Esophagus (tissue), 2 donors: Measurements from ENCODE around the gene RGPD4. TPM values are rescaled to one million over a fixed set of nuclear protein-coding genes. Genes with fewer than 3 reads are reported as not detected.
"Not testable (repeated sequence)": the region's sequence is repeated elsewhere in the genome, so short reads cannot be mapped to it uniquely, and the experiment has no call there.

ENCODE experiments used
- H3K27ac ChIP-seq, 2 donors: one replicate each; pipeline ENCODE4 v1.5.1; 2013; ENCODE audit warnings: low read depth in 2 of 2, mild to moderate bottlenecking in 2 of 2, inconsistent platforms in 1 of 2, low read length in 1 of 2, moderate library complexity in 1 of 2
- H3K27me3 ChIP-seq, 2 donors: one replicate each; pipeline ENCODE4 v1.6.1; 2013; ENCODE audit warnings: low read length in 2 of 2, control low read depth in 1 of 2, mild to moderate bottlenecking in 1 of 2; ENCODE audit not compliant: insufficient read depth in 2 of 2, control insufficient read depth in 1 of 2
- H3K36me3 ChIP-seq, 2 donors: one replicate each; pipeline ENCODE4 v1.6.1; 2013; ENCODE audit warnings: low read length in 1 of 2; ENCODE audit not compliant: control insufficient read depth in 2 of 2, insufficient read depth in 2 of 2
- H3K4me1 ChIP-seq, 2 donors: one replicate each; pipeline ENCODE4 v1.6.1; 2013; ENCODE audit warnings: low read length in 1 of 2; ENCODE audit not compliant: control insufficient read depth in 2 of 2, insufficient read depth in 2 of 2
- H3K4me3 ChIP-seq, 2 donors: one replicate each; pipeline ENCODE4 v1.5.1; 2013; ENCODE audit warnings: low read length in 2 of 2, mild to moderate bottlenecking in 2 of 2, low read depth in 1 of 2, moderate library complexity in 1 of 2
- H3K9me3 ChIP-seq, 2 donors: one replicate each; pipeline ENCODE4 v1.6.1; 2013; ENCODE audit warnings: mild to moderate bottlenecking in 2 of 2, low read depth in 1 of 2, low read length in 1 of 2, moderate library complexity in 1 of 2; ENCODE audit not compliant: control insufficient read depth in 2 of 2, insufficient read depth in 1 of 2
- WGBS, 2 donors: extraction: QIAGEN DNeasy Blood & Tissue Kit; methylation state at CpG; one replicate each; pipeline ENCODE4 v1.1.7; 2013; 5-methylcytosine and 5-hydroxymethylcytosine counted together
- polyA plus RNA-seq, 2 donors: library from polyadenylated mRNA; stranded (reverse); fragments of 200-250 nt; gene quantifications; one replicate each; pipeline ENCODE4 v1.2.3, GENCODE V29; 2013
- donor health status: healthy with polysubstance abuse.
- donor health status: Bipolar disorder and iron deficiency.

The RGPD4 gene
- polyA plus RNA-seq: not detected

DNA sequence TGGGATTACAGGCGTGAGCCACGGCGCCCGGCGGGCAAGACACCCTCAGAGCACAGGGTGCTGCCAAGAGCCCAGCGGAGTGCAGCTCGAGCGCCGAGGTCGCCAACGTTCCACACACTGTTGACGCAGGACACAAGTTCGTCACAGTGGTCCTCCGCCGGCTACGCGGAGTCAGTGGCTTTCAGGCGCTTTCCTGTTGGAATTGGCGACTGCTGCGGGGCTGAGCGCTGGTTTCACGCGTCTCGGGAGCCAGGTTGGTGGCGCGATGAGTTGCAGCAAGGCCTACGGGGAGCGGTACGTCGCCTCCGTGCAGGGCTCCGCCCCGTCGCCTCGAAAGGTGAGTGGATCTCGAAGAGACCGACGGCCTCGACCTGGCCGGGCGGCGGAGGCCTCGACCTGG lies at the start of gene RGPD4:
Gene RGPD4, plus strand, starts transcription at position 144 of the 400 bp plus-strand sequence. Its CDS starts 122 bp downstream, at position 266.
- H3K36me3 ChIP-seq, H3K4me3 ChIP-seq, H3K4me1 ChIP-seq, H3K27ac ChIP-seq, H3K9me3 ChIP-seq, H3K27me3 ChIP-seq: not testable (repeated sequence)
- 93 to 95% methylated on average over 41 to 42 of the region's 43 CpGs for WGBS, 2 donors

GRCh38 chr2:107777974-107778373 lies 48.7 kb upstream of the RGPD4 start:
- H3K27ac ChIP-seq: no peak overlapping the region
- H3K4me1 ChIP-seq: peaks cover under 1 to 3% of the 10 kb centered on the region in 2 donors
- no peaks in the 10 kb centered on the region for H3K9me3 ChIP-seq
- no peak overlapping the region for H3K4me3 ChIP-seq
- no peaks in the 10 kb centered on the region for H3K27me3 ChIP-seq
- H3K36me3 ChIP-seq: no peaks in the 10 kb centered on the region
- WGBS, 2 donors: 80 to 83% methylated on average over 2 of the region's 2 CpGs

GRCh38 chr2:107785756-107786155 lies 40.9 kb upstream of the RGPD4 start:
- 70 to 78% methylated on average over 1 of the region's 1 CpG for WGBS, 2 donors
- Histone ChIP-seq H3K36me3 (no peaks in the 10 kb centered on the region), H3K9me3 (no peaks in the 10 kb centered on the region), H3K27me3 (no peaks in the 10 kb centered on the region), H3K4me3 (no peak overlapping the region), H3K27ac (no peak overlapping the region), H3K4me1 (no peaks in the 10 kb centered on the region)

DNA sequence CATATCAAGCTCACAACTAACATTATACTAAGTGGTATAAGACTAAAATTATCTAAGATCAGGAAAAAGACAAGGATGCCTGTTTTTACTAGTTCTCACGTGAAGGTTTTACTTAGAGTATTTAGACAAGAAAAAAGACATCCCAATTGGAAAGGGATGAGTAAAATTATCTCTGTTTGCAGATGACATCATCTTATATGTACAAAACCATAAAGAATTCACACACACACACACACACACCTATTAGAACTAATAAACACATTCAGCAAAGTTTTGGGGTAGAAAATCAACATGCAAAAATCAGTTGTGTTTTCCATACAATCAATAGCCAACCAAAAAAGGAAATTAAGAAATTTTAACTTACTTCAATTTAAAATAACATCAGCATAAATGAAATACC lies 35.9 kb upstream of the RGPD4 start:
- H3K4me1 ChIP-seq: no peaks in the 10 kb centered on the region
- WGBS, 2 donors: 71 to 89% methylated on average over 1 of the region's 1 CpG
- no peaks in the 10 kb centered on the region for H3K27me3 ChIP-seq
- H3K9me3 ChIP-seq: no peaks in the 10 kb centered on the region
- no peak overlapping the region for H3K4me3 ChIP-seq
- H3K27ac ChIP-seq: no peak overlapping the region
- H3K36me3 ChIP-seq: no peaks in the 10 kb centered on the region

- Histone ChIP-seq H3K27ac (no peak overlapping the region), H3K4me1 (no peaks in the 10 kb centered on the region), H3K36me3 (no peaks in the 10 kb centered on the region), H3K9me3 (no peaks in the 10 kb centered on the region), H3K4me3 (no peak overlapping the region), H3K27me3 (no peaks in the 10 kb centered on the region)
- 40 to 45% methylated on average over 2 of the region's 2 CpGs for WGBS, 2 donors
Measured at GRCh38 chr2:107801498-107801897, 25.2 kb upstream of the RGPD4 start.

GRCh38 chr2:107804608-107805498 lies 21.8 kb upstream of the RGPD4 start:
- Histone ChIP-seq H3K4me3 (no peak overlapping the region), H3K27me3 (no peaks in the 10 kb centered on the region), H3K4me1 (peaks cover 0 to 2% of the 10 kb centered on the region in 2 donors), H3K9me3 (no peaks in the 10 kb centered on the region), H3K36me3 (no peaks in the 10 kb centered on the region), H3K27ac (no peak overlapping the region)
- WGBS, 2 donors: 95 to 96% methylated on average over 6 of the region's 6 CpGs

- Histone ChIP-seq H3K4me3 (no peak overlapping the region), H3K36me3 (no peaks in the 10 kb centered on the region), H3K27ac (no peak overlapping the region), H3K9me3 (no peaks in the 10 kb centered on the region), H3K4me1 (peaks cover 0 to 2% of the 10 kb centered on the region in 2 donors), H3K27me3 (no peaks in the 10 kb centered on the region)
- 86 to 88% methylated on average over 4 of the region's 4 CpGs for WGBS, 2 donors
Measured at GRCh38 chr2:107806901-107807300, 19.8 kb upstream of the RGPD4 start.

DNA sequence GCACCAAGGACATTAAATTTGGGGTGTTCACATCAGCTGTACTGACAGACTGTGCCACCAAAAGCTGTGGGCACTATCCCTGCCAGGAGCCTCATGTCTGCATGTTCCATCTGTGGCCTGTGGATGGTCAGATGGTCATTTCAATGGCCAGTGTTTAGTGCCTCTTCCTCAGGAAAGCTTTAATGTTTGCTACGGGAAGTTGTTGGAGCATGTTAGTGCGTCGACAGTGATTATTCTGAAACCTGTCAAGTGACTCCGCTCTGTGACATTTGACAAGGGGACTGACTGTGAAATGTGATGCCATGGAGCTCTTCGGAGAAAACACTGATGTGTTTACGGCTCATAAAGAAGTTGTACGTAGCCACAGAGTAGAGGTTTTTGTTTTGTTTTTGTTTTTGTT lies 18.7 kb upstream of the RGPD4 start:
- no peak overlapping the region for H3K4me3 ChIP-seq
- peaks cover 0 to 2% of the 10 kb centered on the region in 2 donors for H3K4me1 ChIP-seq
- H3K27me3 ChIP-seq: no peaks in the 10 kb centered on the region
- no peaks in the 10 kb centered on the region for H3K36me3 ChIP-seq
- WGBS, 2 donors: 86 to 87% methylated on average over 7 of the region's 7 CpGs
- H3K9me3 ChIP-seq: no peaks in the 10 kb centered on the region
- no peak overlapping the region for H3K27ac ChIP-seq

GRCh38 chr2:107808959-107809358 lies 17.7 kb upstream of the RGPD4 start:
- Histone ChIP-seq H3K4me3 (no peak overlapping the region), H3K9me3 (no peaks in the 10 kb centered on the region), H3K36me3 (no peaks in the 10 kb centered on the region), H3K27ac (no peak overlapping the region), H3K4me1 (peaks cover 0 to 2% of the 10 kb centered on the region in 2 donors), H3K27me3 (no peaks in the 10 kb centered on the region)
- 56 to 60% methylated on average over 7 of the region's 7 CpGs for WGBS, 2 donors

DNA sequence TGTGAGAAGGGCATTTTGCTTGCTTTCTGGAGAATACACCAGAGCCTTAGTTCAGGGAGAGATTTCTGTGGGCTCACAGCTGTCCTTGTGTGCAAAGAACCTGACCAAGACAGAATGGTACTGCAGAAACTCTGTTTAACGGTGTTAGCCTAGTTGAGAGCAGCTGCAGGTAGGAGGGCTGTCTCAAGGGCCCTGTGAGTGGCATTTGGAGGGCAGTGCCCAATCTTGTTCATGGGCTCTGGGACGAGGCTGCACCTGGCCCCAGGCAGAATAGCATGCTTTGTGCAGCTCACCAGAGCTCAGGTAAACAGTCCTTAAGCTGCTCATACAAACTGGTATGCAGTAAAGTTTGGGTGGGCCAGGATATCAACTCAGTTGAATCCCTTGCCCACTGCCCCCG lies 16.9 kb upstream of the RGPD4 start:
- Histone ChIP-seq H3K4me3 (no peak overlapping the region), H3K9me3 (no peaks in the 10 kb centered on the region), H3K27me3 (no peaks in the 10 kb centered on the region), H3K36me3 (no peaks in the 10 kb centered on the region), H3K27ac (no peak overlapping the region), H3K4me1 (peaks cover 0 to 2% of the 10 kb centered on the region in 2 donors)
- 46 to 57% methylated on average over 3 of the region's 3 CpGs for WGBS, 2 donors
